Mucosa of rectum (tissue), 2 donors: ENCODE data around the gene NAGA.
A peak's percentile ranks its signal among the peaks of the same experiment; 100 is the strongest.

Source experiments
- H3K27ac ChIP-seq, 2 donors: one replicate each; pipeline ENCODE4 v1.7.0; 2013; ENCODE audit warnings: inconsistent platforms in 2 of 2, low read depth in 2 of 2, low read length in 2 of 2
- H3K27me3 ChIP-seq, 2 donors: one replicate each; pipeline ENCODE4 v1.7.0; 2013; ENCODE audit warnings: low read length in 2 of 2; ENCODE audit not compliant: control insufficient read depth in 2 of 2, insufficient read depth in 2 of 2
- H3K36me3 ChIP-seq, 2 donors: one replicate each; pipeline ENCODE4 v1.7.0; 2013; ENCODE audit warnings: low read length in 2 of 2; ENCODE audit not compliant: control insufficient read depth in 2 of 2, insufficient read depth in 2 of 2
- H3K4me1 ChIP-seq, 2 donors: one replicate each; pipeline ENCODE4 v1.7.0; 2013; ENCODE audit warnings: low read length in 2 of 2, mild to moderate bottlenecking in 1 of 2; ENCODE audit not compliant: control insufficient read depth in 2 of 2, insufficient read depth in 2 of 2
- H3K4me3 ChIP-seq, 2 donors: one replicate each; pipeline ENCODE4 v1.7.0; 2013; ENCODE audit warnings: low read length in 2 of 2
- H3K9ac ChIP-seq, 2 donors: one replicate each; pipeline ENCODE4 v1.7.0; 2013; ENCODE audit warnings: low read length in 2 of 2, low read depth in 1 of 2, mild to moderate bottlenecking in 1 of 2
- H3K9me3 ChIP-seq, 2 donors: one replicate each; pipeline ENCODE4 v1.7.0; 2013; ENCODE audit warnings: low read length in 2 of 2; ENCODE audit not compliant: control insufficient read depth in 2 of 2
- donor health status: healthy.
- donor health status: Normal muscosa, but diverticular disease.

The NAGA gene

DNA sequence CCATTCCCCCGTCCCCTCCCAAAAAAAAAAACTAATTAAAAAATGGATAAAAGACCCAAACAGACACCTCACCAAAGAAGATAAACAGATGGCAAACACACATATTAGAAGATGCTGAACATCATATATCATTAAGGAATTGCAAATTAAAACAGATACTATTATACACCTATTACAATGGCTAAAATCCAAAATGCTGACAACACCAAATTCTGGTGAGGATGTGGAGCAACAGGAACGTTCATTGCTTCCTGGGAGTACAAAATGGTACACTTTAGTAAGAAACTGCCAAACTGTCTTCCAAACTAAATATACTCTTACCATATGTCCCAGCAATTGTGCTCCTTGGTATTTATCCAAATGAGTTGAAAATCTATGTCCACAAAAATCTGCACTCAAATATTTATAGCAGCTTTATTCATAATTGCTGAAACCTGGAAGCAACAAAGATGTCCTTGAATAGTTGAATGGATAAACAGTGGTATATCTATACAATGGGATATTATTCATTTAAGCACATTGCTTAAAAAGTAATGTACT is 19.9 kb downstream of the NAGA start:
- Histone ChIP-seq H3K36me3 (no peaks in the 10 kb centered on the region), H3K4me1 (no peaks in the 10 kb centered on the region), H3K9ac (no peak overlapping the region), H3K27ac (no peak overlapping the region), H3K4me3 (no peak overlapping the region), H3K27me3 (no peaks in the 10 kb centered on the region), H3K9me3 (no peaks in the 10 kb centered on the region)

DNA sequence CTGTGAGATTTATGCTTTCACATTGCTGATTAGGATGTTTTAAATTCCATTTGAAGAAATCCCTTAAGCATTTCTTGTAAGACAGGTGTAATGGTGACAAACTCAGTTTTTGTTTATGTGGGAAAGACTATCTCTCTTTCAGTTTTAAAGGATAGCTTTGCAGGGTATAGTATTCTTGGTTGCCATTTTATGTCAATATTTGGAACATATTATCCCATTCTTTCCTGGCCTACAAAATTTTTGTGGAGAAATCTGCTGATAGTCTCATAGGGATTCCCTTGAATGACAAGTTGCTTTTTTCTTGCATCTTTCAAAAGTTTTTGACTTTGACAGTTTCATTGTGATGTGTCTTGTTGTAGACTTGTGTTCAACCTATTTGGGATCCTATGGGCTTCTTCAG is 28.8 kb downstream of the NAGA start:
- H3K9ac ChIP-seq = no peak overlapping the region
- H3K27me3 ChIP-seq = no peaks in the 10 kb centered on the region
- H3K4me1 ChIP-seq = no peaks in the 10 kb centered on the region
- H3K4me3 ChIP-seq = no peak overlapping the region
- peaks cover 0 to 4% of the 10 kb centered on the region in 2 donors for H3K9me3 ChIP-seq
- no peak overlapping the region for H3K27ac ChIP-seq
- no peaks in the 10 kb centered on the region for H3K36me3 ChIP-seq

DNA sequence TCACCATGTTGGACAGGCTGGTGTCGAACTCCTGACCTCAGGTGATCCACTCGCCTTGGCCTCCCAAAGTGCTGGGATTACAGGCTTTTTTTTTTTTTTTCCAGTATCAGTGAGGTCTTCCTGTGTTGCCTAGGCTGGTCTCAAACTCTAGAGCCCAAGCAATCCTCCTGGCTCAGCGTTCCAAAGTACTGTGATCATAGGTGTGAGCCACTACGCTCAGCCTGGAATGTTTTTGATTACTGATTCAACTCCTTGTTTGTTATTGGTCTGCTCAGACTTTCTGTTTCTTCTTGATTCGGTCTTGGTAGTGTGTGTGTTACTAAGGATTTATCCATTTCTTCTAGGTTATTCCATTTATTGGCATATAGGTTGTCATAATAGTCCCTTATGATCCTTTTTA is 31.3 kb downstream of the NAGA start:
- peaks cover 0 to 4% of the 10 kb centered on the region in 2 donors for H3K9me3 ChIP-seq
- H3K27ac ChIP-seq = no peak overlapping the region

DNA sequence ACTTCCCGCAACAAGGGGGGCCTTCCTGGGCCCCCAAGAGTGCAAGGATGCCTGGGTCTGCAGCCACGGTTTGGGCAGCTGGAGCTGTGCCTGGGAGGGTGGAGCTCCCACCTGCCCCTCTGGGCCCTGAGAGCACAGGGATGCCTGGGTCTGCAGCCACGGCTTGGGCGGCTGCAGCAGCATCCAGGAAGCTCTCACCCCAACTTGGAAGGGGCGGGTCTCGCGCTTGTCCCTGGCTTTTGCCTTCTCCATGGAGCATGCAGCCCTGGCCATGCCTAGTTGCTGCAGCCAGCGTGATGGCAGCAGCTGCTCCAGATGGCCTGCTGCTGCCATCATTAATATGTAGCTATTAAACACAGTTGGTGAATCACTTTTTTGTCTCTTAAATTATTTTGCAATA is 35.4 kb downstream of the NAGA start:
- no peak overlapping the region for H3K9ac ChIP-seq

More for the DNA sequence above, 31.3 kb downstream of the NAGA start:
- no peaks in the 10 kb centered on the region for H3K4me1 ChIP-seq
- H3K9ac ChIP-seq = no peak overlapping the region
- H3K4me3 ChIP-seq = no peak overlapping the region
- H3K27me3 ChIP-seq = no peaks in the 10 kb centered on the region
- H3K36me3 ChIP-seq = no peaks in the 10 kb centered on the region

DNA sequence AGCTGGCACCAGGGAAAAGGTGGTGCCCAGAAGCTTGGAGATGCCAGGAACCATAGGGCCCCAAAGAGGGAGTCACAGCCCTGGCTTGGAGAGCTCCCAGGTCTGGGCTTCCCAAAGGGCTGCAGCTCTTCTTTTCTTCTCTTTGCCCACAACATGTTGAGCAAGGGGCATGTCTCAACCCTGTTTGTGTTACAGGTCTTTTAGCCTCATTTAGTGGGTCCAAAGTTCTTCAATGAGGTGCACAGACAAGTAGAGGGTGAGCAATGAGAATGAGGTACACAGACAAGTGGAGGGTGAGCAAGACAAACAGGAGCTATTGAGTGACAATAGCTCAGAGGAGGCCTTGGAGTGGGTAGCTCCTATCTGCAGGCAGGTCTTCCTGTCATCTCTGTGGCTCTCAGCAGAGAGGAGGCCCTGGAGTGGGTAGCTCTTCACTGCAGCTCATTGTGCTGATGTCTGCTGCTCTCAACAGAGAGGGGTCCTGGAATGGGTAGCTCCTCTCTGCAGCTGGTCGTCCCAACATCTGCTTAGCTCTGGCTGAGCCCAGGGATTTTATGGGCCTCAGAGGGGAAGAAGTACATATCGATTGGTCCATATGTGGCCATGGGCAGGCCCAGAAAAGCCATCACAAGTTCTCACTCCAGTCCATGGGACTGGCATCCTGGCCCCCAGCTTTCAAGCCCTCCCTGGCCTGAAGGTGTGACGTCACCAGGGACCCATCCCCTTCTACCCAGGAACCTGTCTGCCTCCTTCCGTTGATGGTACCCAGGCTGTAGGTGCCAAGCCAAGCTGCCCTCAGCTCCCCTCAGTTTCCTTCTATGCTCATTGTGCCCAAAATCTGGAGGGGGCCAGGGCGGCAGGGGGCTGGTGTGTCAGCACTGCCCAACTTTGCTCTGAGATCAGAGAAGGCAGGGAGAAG is 37.1 kb downstream of the NAGA start:
- Histone ChIP-seq H3K27ac (no peak overlapping the region), H3K27me3 (no peaks in the 10 kb centered on the region), H3K4me1 (no peaks in the 10 kb centered on the region), H3K36me3 (no peaks in the 10 kb centered on the region), H3K9me3 (peaks cover 0 to 3% of the 10 kb centered on the region in 2 donors), H3K9ac (no peak overlapping the region), H3K4me3 (no peak overlapping the region)

More for the DNA sequence above, 35.4 kb downstream of the NAGA start:
- H3K4me3 ChIP-seq = no peak overlapping the region
- no peaks in the 10 kb centered on the region for H3K36me3 ChIP-seq
- no peaks in the 10 kb centered on the region for H3K4me1 ChIP-seq
- no peaks in the 10 kb centered on the region for H3K27me3 ChIP-seq
- H3K9me3 ChIP-seq = peaks cover 0 to 3% of the 10 kb centered on the region in 2 donors
- no peak overlapping the region for H3K27ac ChIP-seq

DNA sequence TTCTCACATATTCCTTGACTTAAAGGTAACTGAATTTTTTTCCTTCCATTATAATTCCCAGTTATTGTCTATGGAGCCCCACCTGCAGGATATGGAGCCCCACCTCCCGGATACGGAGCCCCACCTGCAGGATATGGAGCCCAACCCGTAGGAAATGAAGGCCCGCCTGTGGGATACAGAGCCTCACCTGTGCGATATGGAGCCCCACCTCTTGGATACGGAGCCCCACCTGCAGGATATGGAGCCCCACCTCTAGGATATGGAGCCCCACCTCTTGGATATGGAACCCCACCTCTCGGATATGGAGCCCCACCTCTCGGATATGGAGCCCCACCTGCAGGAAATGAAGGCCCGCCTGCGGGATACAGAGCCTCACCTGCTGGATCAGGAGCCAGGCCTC is 43.9 kb downstream of the NAGA start:
- H3K4me3 ChIP-seq = no peak overlapping the region
- no peaks in the 10 kb centered on the region for H3K36me3 ChIP-seq
- no peak overlapping the region for H3K27ac ChIP-seq
- H3K27me3 ChIP-seq = no peaks in the 10 kb centered on the region
- no peak overlapping the region for H3K9ac ChIP-seq
- no peaks in the 10 kb centered on the region for H3K9me3 ChIP-seq
- H3K4me1 ChIP-seq = peaks cover 4 to 9% of the 10 kb centered on the region in 2 donors

DNA sequence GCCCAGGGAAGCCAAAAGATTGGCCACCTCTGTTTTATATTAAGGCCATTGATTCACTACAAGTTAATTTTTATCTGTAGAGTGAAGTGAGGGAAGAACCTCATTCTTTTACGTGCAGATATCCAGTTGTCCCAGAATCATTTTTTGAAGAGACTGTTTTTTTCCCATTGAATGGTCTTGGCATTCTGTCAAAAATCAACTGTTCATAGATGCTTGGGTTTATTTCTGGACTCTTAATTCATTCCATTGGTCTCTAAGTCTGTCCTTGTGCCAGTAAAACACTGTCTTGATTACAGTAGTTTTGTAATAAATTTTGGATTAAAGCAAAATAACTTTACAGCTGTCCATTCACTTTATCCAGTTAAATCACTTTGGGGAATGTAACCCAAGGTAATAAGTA is 45.2 kb downstream of the NAGA start:
- no peak overlapping the region for H3K4me3 ChIP-seq
- H3K4me1 ChIP-seq = peaks cover 4 to 9% of the 10 kb centered on the region in 2 donors
- no peak overlapping the region for H3K9ac ChIP-seq
- no peaks in the 10 kb centered on the region for H3K36me3 ChIP-seq
- no peaks in the 10 kb centered on the region for H3K27me3 ChIP-seq
- H3K27ac ChIP-seq = no peak overlapping the region
- H3K9me3 ChIP-seq = no peaks in the 10 kb centered on the region

DNA sequence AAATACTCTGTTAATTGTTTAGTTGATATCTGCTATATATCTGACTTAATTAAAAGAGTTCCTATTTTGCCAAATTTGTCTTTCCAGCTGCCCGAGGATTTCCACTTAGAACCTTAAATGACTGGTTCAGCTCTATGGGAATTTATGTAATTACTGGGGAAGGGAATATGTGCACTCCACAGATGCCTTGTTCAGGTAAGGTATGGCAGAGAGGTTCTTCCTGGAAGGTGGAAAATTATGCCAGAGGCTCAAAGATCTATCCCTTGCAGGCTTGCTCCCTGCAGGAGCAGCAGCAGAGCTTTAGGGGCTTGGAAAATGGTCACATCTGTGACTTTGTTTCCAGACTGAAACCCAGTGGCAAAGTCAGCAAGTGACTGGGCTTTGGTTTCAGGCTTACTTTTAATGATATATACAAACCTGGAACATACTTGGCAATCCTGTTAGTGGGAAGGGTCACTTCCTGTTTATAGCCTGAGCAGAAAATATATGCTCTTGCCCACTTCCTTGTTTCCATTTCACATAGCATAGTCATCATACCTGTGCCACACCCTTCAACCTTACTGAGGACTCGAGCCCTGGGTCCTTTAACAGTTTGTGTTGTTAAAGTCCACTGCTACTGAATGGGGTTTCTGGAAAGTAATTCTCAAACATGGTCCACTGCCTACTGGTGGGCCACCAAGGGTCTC is 48.3 kb downstream of the NAGA start:
- H3K36me3 ChIP-seq = no peaks in the 10 kb centered on the region
- H3K4me3 ChIP-seq = peak overlapping the region in 1 of 2 donors; percentile 35
- H3K9ac ChIP-seq = no peak overlapping the region
- peak overlapping the region; percentile 65 to 68 for H3K27ac ChIP-seq
- no peaks in the 10 kb centered on the region for H3K9me3 ChIP-seq
- peaks cover 4 to 9% of the 10 kb centered on the region in 2 donors for H3K4me1 ChIP-seq
- H3K27me3 ChIP-seq = no peaks in the 10 kb centered on the region

DNA sequence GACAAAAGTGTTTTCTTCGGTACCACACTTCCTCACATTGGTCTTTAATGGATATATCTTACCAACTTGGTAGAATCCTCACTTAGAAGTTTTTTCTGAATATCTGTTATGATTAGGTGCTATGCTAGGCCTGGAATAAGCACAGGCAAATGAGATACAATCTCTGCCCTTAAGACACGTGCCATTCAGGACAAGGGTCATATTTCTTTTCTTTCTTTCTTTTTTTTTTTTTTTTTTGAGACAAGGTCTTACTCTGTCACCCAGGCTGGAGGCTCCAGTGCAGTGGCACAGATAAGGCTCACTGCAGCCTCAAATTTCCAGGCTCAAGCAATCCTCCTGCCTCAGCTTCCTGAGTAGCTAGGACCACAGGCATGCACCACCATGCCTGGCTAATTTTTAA is 49.0 kb downstream of the NAGA start:
- Histone ChIP-seq H3K27me3 (no peaks in the 10 kb centered on the region), H3K36me3 (no peaks in the 10 kb centered on the region), H3K27ac (no peak overlapping the region), H3K9ac (no peak overlapping the region), H3K4me3 (no peak overlapping the region), H3K9me3 (no peaks in the 10 kb centered on the region), H3K4me1 (peaks cover 4 to 9% of the 10 kb centered on the region in 2 donors)

DNA sequence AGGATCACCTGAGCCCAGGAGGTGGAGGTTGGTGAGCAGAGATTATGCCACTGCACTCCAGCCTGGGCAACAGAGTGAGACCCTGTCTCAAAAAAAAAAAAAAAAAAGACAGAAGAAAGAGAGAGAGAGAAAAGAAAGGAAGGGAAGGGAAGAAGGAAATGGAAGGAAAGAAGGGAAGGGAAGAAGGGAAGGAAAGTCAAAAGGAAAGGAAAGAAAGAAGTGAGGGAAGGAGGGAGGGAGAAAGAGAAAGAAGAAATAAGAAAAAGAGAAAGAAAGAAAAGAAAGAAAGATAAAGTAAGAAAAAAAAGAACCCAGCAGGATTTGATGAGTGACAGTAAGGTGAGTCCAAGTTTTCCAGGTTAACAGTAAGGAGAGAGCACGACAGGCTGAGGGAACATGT is 52.4 kb downstream of the NAGA start:
- no peaks in the 10 kb centered on the region for H3K9me3 ChIP-seq
- no peaks in the 10 kb centered on the region for H3K27me3 ChIP-seq
- H3K36me3 ChIP-seq = no peaks in the 10 kb centered on the region
- no peak overlapping the region for H3K4me3 ChIP-seq
- peaks cover 4 to 9% of the 10 kb centered on the region in 2 donors for H3K4me1 ChIP-seq
- no peak overlapping the region for H3K27ac ChIP-seq
- no peak overlapping the region for H3K9ac ChIP-seq
